Upper lobe of right lung (tissue), 1 donor: ENCODE measurements around the gene CLCN2. TPM values are rescaled to one million over a fixed set of nuclear protein-coding genes. Genes with fewer than 3 reads are reported as not detected.

Experiments
- ATAC-seq: fragments of 200-7000 bp; cut with Tn5 transposase; one replicate; pipeline ENCODE4 v1.9.1; 2020; ENCODE audit warnings: mild to moderate bottlenecking, moderate library complexity
- DNase-seq: peaks from one replicate; pipeline ENCODE4 v3.0.0-alpha.2; 2020
- H3K27ac ChIP-seq: fragments of 200-600 bp; one replicate; pipeline ENCODE4 v1.8.0; 2022
- H3K27me3 ChIP-seq: fragments of 200-600 bp; one replicate; pipeline ENCODE4 v1.8.0; 2022; ENCODE audit warnings: mild to moderate bottlenecking
- H3K36me3 ChIP-seq: fragments of 200-600 bp; one replicate; pipeline ENCODE4 v1.8.0; 2022
- H3K4me1 ChIP-seq: fragments of 200-600 bp; one replicate; pipeline ENCODE4 v1.8.0; 2022
- H3K4me3 ChIP-seq: fragments of 200-600 bp; one replicate; pipeline ENCODE4 v1.8.0; 2022; ENCODE audit warnings: mild to moderate bottlenecking
- H3K9me3 ChIP-seq: fragments of 200-600 bp; one replicate; pipeline ENCODE4 v1.8.0; 2022
- intact Hi-C: fragments of 100-400 bp; cut with DNase I; formaldehyde crosslinking; loops from one replicate; pipeline ENCODE4 v1.11.0; 2022
- total RNA-seq: library from RNA; stranded (reverse); fragmentation: NEBNext Ultra II Directional; extraction: Animal tissue kit (Norgen Biotek cat#: 25700); gene quantifications from one replicate; pipeline ENCODE4 v1.2.1, GENCODE V29; 2021
- TF ChIP-seq, protein P1 (sequence below): fragments of 200-600 bp; IDR thresholded peaks from one replicate; pipeline ENCODE4 v1.8.0; 2022; ENCODE audit warnings: antibody characterized with exemption
- donor health status: DM: no; HTN: yes; CAD: no; lungs with severe emphysema.

The CLCN2 gene
- total RNA-seq, 1 donor from 2014 or later, result 3.8 TPM

DNA sequence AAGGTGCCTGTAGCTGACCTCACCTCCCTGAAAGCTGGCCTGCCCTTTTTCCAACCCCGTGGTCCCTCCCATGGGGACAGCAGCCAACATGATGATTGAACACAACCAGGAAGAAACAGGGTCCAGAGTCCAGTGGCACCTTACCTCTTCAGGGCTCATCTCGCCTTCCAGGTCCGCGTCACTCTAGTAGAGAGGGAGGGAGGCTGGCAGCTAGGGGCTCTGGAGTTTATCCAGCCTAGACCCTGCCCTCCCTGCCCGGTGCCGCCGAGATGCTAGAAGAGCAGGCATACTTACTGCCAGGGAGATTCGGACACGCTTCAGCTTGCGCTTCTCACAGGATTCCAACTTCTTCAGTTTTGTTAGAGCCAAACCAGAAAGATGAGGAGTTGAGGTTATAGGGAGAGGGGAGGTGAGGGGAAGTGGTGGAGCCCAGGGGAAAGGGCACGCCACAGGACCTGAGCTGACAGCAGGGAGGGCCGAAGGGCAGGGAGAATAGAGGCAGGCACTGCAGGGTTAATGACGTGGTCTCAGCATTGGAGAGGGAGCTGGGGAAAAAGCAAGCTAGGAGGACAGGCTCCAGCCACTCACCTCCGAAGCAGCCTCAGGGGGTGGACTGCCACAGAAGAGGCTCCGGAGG, 9.1 kb downstream of the CLCN2 start:
- ATAC-seq, result no peak
- intact Hi-C loops, result no loop called here
- Histone ChIP-seq H3K27ac (no peak overlapping the region), H3K36me3 (no peaks in the 10 kb centered on the region), H3K9me3 (no peaks in the 10 kb centered on the region), H3K4me1 (no peaks in the 10 kb centered on the region), H3K27me3 (no peaks in the 10 kb centered on the region), H3K4me3 (no peak overlapping the region)
- DNase-seq, result no peak
- TF ChIP-seq, protein P1, sequence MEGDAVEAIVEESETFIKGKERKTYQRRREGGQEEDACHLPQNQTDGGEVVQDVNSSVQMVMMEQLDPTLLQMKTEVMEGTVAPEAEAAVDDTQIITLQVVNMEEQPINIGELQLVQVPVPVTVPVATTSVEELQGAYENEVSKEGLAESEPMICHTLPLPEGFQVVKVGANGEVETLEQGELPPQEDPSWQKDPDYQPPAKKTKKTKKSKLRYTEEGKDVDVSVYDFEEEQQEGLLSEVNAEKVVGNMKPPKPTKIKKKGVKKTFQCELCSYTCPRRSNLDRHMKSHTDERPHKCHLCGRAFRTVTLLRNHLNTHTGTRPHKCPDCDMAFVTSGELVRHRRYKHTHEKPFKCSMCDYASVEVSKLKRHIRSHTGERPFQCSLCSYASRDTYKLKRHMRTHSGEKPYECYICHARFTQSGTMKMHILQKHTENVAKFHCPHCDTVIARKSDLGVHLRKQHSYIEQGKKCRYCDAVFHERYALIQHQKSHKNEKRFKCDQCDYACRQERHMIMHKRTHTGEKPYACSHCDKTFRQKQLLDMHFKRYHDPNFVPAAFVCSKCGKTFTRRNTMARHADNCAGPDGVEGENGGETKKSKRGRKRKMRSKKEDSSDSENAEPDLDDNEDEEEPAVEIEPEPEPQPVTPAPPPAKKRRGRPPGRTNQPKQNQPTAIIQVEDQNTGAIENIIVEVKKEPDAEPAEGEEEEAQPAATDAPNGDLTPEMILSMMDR, result no peak

DNA sequence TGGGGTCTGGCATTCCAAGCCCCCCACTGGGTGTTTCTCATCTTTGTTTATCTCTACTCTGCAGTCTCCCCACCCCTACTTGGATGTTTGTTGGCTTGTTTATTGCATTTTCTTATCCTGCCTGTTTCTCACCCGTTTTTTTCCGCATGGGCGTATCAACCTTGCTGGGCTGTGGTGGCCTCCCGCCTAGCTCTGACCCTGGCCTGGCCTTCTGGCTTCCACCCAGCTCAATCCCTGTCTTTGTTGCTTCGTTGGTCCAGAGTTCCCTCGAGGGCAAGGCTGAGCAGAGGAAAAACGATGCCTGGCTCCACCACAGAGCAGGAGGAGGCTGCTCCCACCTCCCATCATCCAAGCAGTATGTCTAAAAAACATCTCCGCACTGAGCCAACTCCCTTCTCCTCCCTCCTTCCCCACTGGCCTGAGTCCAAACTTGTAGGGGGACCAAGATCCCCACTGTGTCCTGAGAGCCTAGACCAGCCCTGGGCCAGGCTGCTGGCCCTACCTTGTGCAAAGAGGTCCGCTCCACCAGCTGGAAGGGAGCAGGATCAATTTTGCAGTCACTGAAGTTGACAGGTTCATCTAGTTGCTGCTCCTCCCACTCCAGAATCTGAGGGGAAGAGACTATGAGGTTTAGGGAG, 9.8 kb downstream of the CLCN2 start:
- no peak overlapping the region for H3K27ac ChIP-seq
- H3K9me3 ChIP-seq, result no peaks in the 10 kb centered on the region
- intact Hi-C loops, result no loop called here
- no peaks in the 10 kb centered on the region for H3K36me3 ChIP-seq
- DNase-seq (no peak), ATAC-seq (no peak)
- no peaks in the 10 kb centered on the region for H3K27me3 ChIP-seq
- H3K4me3 ChIP-seq, result no peak overlapping the region
- TF ChIP-seq, protein P1, result no peak
- no peaks in the 10 kb centered on the region for H3K4me1 ChIP-seq

DNA sequence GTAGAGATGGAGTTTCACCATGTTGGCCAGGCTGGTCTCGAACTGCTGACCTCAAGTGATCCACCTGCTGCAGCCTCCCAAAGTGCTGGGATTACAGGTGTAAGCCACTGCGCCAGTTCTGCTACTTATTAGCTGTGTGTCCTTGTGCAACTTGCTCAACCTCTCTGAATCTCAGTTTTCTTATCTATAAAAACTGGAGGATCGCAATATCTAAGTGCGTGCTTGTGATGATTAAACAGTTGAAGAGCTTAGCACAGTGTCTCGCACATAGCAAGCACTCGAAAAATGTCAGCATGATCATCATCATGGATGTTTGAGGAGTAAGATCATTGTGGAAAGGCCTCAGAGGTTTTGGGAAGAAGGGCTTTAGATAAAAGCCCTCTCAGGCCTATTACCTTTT, 10.8 kb downstream of the CLCN2 start:
- Histone ChIP-seq H3K27me3 (no peaks in the 10 kb centered on the region), H3K4me3 (no peak overlapping the region), H3K36me3 (no peaks in the 10 kb centered on the region), H3K4me1 (peaks cover 4% of the 10 kb centered on the region), H3K9me3 (no peaks in the 10 kb centered on the region), H3K27ac (no peak overlapping the region)
- intact Hi-C loops, result no loop called here
- no peak for DNase-seq
- ATAC-seq, result no peak
- TF ChIP-seq, protein P1, result no peak

DNA sequence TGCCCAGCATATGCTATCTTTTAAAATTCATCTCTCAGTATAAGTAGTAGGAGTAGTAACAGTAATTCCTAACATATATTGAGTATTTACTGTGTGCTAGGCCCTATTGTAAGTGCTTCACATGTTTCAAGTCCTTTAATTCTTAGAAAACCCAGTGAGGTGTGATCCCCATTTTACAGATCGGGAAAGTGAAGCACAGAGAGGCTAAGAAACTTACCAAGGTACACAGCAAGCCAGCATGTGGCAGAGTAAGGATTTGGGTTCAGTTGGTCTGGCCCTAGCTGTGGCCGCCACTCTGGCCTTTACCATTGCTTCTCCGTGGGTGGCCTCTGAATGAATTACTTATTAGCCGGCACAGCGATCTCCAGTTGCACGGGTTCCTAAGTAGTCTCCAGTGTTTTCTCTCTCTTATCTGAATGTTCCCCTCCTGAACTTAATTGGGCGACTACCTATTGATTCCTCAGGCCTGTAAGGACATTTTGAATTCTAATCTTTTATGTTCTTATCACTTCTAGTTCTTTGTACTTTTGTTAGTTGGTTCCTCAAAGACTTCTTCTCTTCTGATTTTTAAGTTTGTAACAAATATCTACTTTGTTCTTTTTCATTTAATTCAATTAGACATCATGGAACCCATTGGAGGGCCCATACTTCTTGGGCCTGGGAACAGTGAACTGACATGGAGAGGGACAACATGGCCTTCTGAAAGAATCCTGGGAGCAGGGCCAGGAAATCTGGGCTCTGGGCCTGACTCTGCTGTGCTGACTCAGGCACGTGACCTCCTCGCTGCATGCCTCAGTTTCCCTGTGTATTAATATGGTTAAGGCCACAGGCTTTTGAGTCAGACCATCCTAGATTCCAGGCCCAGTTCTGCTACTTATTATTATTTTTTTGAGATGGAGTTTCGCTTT, 11.6 kb downstream of the CLCN2 start:
- intact Hi-C loops, result no loop called here
- TF ChIP-seq, protein P1, result no peak

DNA sequence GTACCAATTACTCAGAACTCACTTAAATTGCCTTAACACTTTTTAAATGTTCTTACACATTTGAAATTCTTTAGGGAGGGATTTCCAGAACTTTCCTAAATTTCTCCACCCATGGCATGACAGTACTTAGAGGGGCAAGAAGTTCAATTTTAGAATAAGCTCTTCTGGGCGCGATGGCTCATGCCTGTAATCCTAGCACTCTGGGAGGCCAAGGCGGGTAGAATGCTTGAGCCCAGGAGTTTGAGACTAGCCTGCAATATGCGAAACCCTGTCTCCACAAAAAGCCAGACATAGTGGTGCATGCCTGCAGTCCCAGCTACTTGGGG, 13.4 kb downstream of the CLCN2 start:
- H3K4me3 ChIP-seq, result no peak overlapping the region
- H3K27me3 ChIP-seq, result no peaks in the 10 kb centered on the region
- no peak overlapping the region for H3K27ac ChIP-seq
- no peak for DNase-seq
- no peak for ATAC-seq
- H3K4me1 ChIP-seq, result peaks cover 8% of the 10 kb centered on the region
- intact Hi-C loops, result no loop called here
- peaks cover 20% of the 10 kb centered on the region for H3K36me3 ChIP-seq
- H3K9me3 ChIP-seq, result no peaks in the 10 kb centered on the region
- TF ChIP-seq, protein P1, result no peak

More for the DNA sequence above, 11.6 kb downstream of the CLCN2 start:
- DNase-seq, result no peak
- Histone ChIP-seq H3K27ac (no peak overlapping the region), H3K4me3 (no peak overlapping the region), H3K27me3 (no peaks in the 10 kb centered on the region), H3K4me1 (peaks cover 8% of the 10 kb centered on the region), H3K36me3 (peaks cover 6% of the 10 kb centered on the region), H3K9me3 (no peaks in the 10 kb centered on the region)
- ATAC-seq, result no peak
